ENCODE data around the gene SLC39A3.

SLC39A3 gene

GRCh38 chr19:2768365-2769132 is 28.7 kb upstream of the SLC39A3 start:
- no peak for DNase-seq

- no peak for DNase-seq
Measured at GRCh38 chr19:2767688-2768087, 27.9 kb upstream of the SLC39A3 start.

- DNase-seq, result no peak
Measured at GRCh38 chr19:2766594-2767372, 27.0 kb upstream of the SLC39A3 start.

GRCh38 chr19:2765376-2765775 is 25.6 kb upstream of the SLC39A3 start:
- DNase-seq, result no peak

GRCh38 chr19:2764945-2765344 is 25.1 kb upstream of the SLC39A3 start:
- no peak for DNase-seq

DNA sequence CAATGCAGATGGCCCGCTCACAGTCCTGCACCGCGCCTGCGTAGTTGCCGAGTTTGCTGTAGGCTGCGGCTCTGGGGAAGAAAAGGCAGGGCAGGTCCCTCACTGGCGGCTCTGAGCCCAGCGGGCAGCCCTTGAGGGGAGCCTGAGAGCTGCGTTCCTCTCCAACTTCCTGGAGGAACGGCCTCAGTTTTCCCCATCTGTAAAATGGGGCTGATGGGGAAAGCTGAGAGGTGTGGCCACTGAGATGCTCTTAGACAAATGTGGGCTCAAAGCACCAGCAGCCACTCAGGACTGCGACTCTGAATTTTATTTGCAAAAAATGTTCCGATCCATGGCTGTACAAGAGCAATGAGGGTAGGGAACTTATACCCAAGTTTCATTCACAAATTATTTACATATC is 23.9 kb upstream of the SLC39A3 start:
- DNase-seq, result no peak

- DNase-seq, result no peak
Measured at GRCh38 chr19:2762783-2763496, 23.1 kb upstream of the SLC39A3 start.

DNA sequence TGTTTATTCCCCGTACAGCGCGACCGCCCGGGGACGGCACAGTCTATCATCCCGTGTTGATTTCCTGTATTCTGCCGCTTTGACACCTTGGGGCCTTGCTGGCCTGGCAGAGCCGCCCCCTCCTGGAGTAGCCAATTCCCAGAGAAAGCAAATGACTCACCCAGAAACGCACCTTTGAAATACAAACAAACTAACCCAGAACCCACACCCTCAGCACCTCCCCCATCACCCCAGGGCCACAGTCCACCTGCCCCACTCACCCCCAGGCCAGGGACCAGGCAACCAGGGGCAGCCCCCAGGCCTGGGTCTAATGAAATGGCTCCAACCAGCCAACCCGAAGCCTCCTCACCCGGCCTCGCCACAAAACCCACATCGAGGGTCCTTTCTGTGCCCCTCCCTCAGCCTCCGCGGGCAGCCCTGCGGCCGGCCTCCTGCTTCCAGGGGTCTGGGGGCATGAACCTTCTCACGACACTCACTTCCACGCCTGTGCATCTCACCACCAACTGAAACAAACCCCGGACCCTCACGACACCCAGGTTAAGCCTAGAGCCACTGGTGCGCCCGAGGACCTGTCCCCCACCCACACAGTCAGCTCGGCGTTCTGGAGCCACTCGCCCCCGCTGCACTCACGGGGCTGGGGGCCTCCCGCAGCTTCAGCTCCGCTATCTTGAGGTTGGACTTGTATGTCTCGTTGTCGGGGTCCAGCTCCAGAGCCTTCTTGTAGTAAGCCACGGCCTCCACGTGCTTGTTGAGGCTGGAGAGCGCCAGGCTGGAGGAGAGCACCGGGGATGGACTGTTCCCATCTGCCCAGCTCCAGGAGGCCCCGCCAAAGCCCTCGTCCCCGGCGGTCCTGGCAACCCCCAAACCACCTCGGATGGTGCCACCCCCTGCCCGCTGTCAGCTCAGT is 22.3 kb upstream of the SLC39A3 start:
- no peak for DNase-seq

DNA sequence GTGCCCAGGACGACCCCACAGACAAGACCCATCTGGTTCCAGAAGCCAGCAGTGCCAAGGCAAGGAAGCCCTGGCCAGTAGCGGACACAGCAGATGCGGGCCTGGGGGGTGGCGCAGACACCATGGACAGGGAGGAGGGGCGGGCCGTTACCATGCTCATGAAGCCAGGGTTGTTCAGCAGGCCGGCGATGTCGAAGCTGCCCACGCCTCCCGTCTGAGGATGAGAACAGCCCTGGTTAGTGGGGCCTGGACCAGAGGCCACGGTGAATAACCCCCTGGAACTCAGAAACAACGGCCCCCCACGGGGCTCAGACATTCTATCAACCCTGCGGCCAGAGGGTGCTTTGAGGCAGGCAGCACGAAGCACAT is 21.5 kb upstream of the SLC39A3 start:
- no peak for DNase-seq

DNA sequence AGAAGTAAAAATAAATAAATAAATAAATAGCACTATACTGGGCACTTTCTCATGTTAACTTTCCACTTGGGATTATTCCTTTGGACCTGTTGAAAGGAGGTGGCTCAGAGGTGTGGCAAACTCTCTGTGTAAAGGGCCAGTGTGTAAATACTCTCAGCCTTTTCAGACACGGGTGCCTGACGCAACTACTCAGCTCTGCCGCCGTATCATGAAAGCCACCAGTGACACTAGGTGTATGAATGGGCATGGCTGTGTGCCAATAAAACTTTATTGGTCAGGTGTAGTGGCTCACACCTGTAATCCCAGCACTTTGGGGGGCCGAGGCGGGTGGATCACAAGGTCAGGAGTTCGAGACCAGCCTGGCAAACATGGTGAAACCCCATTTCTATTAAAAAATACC is 20.1 kb upstream of the SLC39A3 start:
- no peak for DNase-seq

DNA sequence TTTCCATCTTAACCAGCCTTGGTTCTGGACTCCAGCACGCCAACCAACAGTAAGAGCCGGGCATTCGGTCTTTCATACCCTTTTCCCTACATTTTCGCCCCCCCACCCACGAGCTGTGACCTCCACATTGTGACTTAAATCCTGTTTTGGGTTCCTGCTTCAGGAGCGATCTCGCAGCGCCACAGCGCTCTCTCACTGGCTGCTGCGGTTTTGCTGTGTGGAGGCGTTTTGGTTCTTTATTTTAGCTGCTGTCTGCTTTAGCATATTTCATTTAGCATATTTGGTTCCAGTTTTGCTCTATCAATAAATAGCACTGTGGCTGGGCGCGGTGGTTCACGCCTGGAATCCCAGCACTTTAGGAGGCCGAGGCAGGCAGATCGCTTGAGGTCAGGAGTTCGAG is 19.5 kb upstream of the SLC39A3 start:
- DNase-seq, result no peak

DNA sequence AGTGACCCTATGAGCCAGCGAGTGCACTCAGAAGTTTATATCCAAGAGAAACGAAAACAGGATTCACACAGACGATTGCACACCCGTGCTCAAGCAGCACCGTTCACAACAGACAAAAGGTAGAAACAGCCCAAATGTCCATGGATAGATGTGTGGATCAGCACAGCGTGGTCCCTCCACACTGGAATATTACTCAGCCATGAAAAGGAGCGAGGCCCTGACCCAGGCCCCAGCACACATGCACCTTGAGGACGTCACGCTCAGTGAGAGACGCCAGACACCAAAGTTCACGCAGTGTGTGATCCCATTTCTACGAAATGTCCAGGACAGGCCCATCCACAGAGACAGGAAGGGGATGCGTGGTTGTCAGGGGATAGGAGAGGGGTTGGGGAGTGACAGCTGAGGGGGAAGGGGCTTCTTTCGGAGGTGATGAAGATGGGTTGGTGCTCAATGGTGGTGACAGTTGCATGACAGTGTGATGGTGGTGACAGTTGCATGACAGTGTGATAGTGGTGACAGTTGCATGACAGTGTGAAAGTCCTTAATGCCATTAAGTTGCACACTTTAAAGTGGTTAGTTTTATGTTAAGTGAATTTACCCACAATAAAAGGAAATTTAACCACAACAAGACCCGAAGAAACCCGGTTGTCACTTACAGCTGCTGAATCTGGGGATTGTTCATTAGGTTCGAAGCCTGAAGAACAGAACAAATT is 18.9 kb upstream of the SLC39A3 start:
- DNase-seq, result no peak

DNA sequence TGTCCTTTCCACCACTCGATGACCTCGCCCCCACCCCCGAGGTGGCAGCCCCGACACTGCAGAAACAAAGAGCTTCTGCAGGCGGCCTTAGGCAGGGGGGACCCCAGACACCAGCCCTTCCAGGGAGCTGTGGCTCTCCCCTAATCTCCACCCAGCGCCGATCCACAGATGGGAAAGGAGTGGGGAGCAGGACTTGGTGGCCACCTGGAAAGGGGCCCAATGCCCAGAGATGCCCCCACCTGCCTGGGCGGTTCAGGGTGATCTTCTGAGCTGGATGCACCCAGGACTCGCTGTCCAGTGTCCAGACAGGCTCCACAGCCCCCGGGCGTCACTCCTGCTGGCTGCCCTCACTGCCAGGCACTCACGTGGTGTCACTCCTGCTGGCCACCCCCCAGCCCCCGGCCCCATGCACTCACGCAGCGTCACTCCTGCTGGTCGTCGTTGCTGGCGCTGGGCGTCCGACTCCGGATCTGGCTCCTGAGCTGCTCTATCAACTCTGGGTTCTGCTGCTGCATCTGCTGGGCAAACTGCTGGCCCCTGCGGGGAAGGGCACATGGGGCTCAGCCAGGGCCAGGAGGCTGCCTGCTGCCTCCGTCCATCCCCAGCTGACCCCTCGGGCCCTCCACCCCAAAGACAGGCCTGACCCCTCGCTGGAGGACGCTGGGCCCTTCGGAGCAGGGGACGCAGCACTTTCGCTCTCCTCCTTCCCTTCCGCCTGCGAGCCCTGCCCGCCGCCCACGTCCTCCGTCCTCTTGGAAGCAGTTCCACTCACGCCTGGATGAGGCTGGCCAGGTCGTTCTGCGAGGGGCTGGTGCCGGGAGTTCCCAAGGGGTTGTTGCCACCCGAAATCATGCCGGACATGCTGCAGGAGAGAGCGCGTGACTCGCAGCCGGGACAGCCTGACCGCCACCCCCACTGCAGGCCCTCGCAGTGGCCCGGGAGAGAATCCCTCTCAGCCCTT is 17.4 kb upstream of the SLC39A3 start:
- no peak for DNase-seq

DNA sequence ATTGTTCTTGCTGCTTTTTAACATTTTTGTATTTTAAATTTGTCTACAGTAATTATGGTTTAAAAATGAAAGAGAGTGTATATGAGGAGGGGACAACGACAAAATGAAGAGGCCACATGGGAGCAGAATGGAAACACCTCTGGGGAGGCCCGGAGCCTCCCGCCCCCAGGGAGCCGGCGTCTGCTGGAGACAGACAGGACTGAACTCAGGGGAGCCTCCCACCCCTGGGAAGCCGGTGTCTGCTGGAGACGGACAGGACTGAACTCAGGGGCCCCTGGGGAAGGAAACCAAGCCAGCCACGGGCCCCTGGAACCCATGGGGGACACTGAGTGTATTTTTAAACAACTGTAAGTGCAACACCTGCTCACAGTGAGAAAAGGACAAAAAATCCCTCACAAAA is 16.7 kb upstream of the SLC39A3 start:
- no peak for DNase-seq

- DNase-seq, result no peak
Measured at GRCh38 chr19:2755811-2756210, 16.0 kb upstream of the SLC39A3 start.

DNA sequence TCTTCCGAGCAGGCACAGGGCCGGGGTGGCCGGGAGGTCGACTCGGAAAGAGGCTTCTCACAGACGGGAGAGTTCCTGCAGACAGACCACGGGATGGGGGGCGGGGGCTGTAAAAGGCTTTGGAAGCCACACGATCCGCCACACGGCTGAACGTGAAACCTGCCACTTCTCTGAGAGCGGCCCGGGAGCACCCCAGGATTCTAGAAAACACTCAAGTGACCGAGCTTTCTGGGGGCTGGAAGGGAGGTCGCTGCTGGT is 15.6 kb upstream of the SLC39A3 start:
- no peak for DNase-seq

DNA sequence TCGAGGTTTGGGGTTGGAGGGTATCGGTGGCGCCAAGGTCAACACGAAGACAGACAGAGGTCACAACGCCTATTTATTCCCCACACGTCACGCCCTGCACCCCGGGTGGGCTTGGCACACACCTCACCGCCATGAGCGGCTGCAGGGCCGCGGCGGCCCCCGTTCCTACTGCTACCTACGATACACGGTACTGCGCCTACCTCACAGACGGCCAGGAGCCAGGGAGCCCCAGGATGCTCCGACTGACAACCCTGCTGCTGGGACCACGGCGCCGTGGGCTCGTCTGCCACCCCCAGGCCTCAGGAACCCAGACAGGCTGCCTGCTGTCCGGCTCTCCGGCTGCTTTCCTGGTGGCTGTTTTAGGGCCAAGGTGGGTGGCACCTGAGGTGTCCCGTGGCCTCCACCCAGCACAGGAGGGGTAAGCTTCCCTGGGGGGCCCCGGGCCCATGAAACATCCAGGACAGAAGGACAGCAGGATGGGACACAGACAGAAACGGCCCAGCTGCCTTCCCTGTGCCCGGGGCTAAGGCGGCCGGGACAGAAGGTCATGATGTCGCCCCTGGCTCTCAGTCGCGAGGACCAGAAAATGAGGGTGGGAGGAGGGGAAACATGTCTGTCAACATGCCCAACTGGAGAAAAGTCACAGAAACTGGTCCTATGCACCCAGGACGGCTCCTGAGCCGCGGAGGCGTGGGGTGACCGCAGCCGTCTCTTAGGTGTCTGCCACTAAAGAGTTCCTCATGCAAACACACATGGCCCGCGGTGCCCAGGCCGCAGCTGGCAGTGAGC is 15.0 kb upstream of the SLC39A3 start:
- DNase-seq, result no peak

DNA sequence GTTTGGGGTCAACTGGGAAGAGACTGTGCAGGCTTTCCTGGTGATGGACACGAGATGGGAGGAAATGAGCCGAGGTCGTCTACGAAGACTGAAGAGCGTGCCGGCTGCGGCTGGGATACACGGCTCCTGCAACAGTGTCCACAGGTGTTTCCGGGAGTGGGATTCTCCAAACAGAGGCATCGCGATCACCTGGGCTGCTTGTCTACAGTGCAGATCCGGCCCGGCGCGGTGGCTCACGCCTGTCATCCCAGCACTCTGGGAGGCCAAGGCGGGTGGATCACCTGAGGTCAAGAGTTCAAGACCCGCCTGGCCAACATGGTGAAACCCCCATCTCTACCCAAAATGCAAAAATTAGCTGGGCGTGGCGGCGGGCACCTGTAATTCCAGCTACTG is 11.6 kb upstream of the SLC39A3 start:
- no peak for DNase-seq

DNA sequence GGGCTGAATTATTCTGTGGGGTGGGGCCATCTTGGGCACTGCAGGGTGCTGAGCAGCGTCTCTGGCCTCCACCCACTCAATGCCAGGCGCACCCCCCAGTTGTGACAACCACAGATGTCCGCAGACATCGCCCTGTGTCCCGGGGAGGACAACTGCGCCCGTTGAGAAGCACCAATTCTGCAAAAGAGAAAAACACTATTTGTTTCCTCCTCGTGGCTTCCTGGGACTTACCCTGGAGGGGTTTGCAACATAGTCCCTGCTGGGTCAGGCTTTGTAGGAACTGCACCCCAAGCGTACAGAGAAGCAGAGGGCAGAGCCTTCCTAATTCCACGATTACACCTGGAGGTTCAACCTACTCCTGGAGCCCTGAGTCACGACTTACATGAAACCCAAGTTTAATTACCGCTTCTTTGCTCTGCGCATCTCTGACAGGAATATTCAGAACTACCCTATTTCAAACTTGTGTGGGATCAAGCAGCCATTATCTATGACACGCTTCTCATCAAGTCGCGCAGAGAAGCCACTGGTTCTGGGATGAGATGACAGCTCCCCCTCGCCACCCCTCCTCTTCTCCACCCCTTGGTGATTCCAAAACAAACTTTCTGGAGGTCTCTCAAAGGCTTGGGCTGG is 11.1 kb upstream of the SLC39A3 start:
- no peak for DNase-seq

GRCh38 chr19:2747349-2747748 is 7.5 kb upstream of the SLC39A3 start:
- no peak for DNase-seq

Data from CD4-positive, alpha-beta T cell treated with Interleukin-1 beta for 1 hour (primary cell).